Measurements from ENCODE around the gene SMCO4. TPM values are rescaled to one million over a fixed set of nuclear protein-coding genes. Genes with fewer than 3 reads are reported as not detected.
"Not testable (repeated sequence)": the region's sequence is repeated elsewhere in the genome, so short reads cannot be mapped to it uniquely, and the experiment has no call there.

The SMCO4 gene
- polyA plus RNA-seq, 1 donor from 2014 or later: 8.0 TPM

- Mint-ChIP-seq H3K27ac (peak overlapping the region in 1 of 3 donors; percentile 41), H3K4me1 (peaks cover 12 to 15% (median 13%) of the 10 kb centered on the region in 3 donors), H3K27me3 (no peaks in the 10 kb centered on the region), H3K9me3 (no peaks in the 10 kb centered on the region), H3K36me3 (no peaks in the 10 kb centered on the region), H3K4me3 (peak overlapping the region; percentile 85 to 96 (median 90))
Measured at GRCh38 chr11:93541884-93542810, 1.0 kb downstream of the SMCO4 start.

- no peaks in the 10 kb centered on the region for H3K36me3 Mint-ChIP-seq
- H3K27me3 Mint-ChIP-seq: no peaks in the 10 kb centered on the region
- H3K4me1 Mint-ChIP-seq: peaks cover 12 to 20% (median 16%) of the 10 kb centered on the region in 3 donors
- H3K9me3 Mint-ChIP-seq: no peaks in the 10 kb centered on the region
- H3K4me3 Mint-ChIP-seq: peak overlapping the region in 3 of 4 donors; percentile 1 to 85 (median 63)
- no peak overlapping the region for H3K27ac Mint-ChIP-seq
Measured at GRCh38 chr11:93540896-93541553, 2.2 kb downstream of the SMCO4 start.

GRCh38 chr11:93540337-93540736 is 2.9 kb downstream of the SMCO4 start:
- no peaks in the 10 kb centered on the region for H3K27me3 Mint-ChIP-seq
- peak overlapping the region in 1 of 4 donors; percentile 17 for H3K4me3 Mint-ChIP-seq
- H3K9me3 Mint-ChIP-seq: no peaks in the 10 kb centered on the region
- peaks cover 2% of the 10 kb centered on the region for H3K36me3 Mint-ChIP-seq
- H3K4me1 Mint-ChIP-seq: peaks cover 12 to 26% (median 21%) of the 10 kb centered on the region in 3 donors
- no peak overlapping the region for H3K27ac Mint-ChIP-seq

- Mint-ChIP-seq H3K27me3 (no peaks in the 10 kb centered on the region), H3K27ac (no peak overlapping the region), H3K36me3 (peaks cover 2% of the 10 kb centered on the region), H3K9me3 (no peaks in the 10 kb centered on the region), H3K4me1 (peaks cover 6 to 20% (median 19%) of the 10 kb centered on the region in 3 donors), H3K4me3 (no peak overlapping the region)
Measured at GRCh38 chr11:93537767-93538261, 5.4 kb downstream of the SMCO4 start.

- no peak overlapping the region for H3K27ac Mint-ChIP-seq
- H3K9me3 Mint-ChIP-seq: no peaks in the 10 kb centered on the region
- H3K4me1 Mint-ChIP-seq: peaks cover 3 to 17% (median 17%) of the 10 kb centered on the region in 3 donors
- peaks cover 2% of the 10 kb centered on the region for H3K36me3 Mint-ChIP-seq
- H3K4me3 Mint-ChIP-seq: no peak overlapping the region
- no peaks in the 10 kb centered on the region for H3K27me3 Mint-ChIP-seq
Measured at GRCh38 chr11:93537049-93537448, 6.1 kb downstream of the SMCO4 start.

- Mint-ChIP-seq H3K27ac (no peak overlapping the region), H3K9me3 (no peaks in the 10 kb centered on the region), H3K27me3 (no peaks in the 10 kb centered on the region), H3K4me3 (no peak overlapping the region), H3K4me1 (peaks cover 5 to 13% (median 13%) of the 10 kb centered on the region in 3 donors), H3K36me3 (peaks cover 3% of the 10 kb centered on the region)
Measured at GRCh38 chr11:93536101-93536861, 6.9 kb downstream of the SMCO4 start.

- not testable (repeated sequence) for H3K27ac Mint-ChIP-seq, H3K36me3 Mint-ChIP-seq, H3K27me3 Mint-ChIP-seq, H3K9me3 Mint-ChIP-seq
- peak overlapping the region in 1 of 4 donors; percentile 54 for H3K4me3 Mint-ChIP-seq
- H3K4me1 Mint-ChIP-seq: peaks cover 8 to 15% (median 14%) of the 10 kb centered on the region in 3 donors
Measured at GRCh38 chr11:93535578-93535977, 7.6 kb downstream of the SMCO4 start.

GRCh38 chr11:93532806-93533205 is 10.4 kb downstream of the SMCO4 start:
- Mint-ChIP-seq H3K27ac (no peak overlapping the region), H3K27me3 (no peaks in the 10 kb centered on the region), H3K36me3 (peaks cover 4% of the 10 kb centered on the region), H3K4me3 (no peak overlapping the region), H3K9me3 (no peaks in the 10 kb centered on the region), H3K4me1 (peaks cover 8 to 22% (median 17%) of the 10 kb centered on the region in 3 donors)

- Mint-ChIP-seq H3K4me3 (no peak overlapping the region), H3K27ac (no peak overlapping the region), H3K4me1 (peaks cover 8 to 22% (median 17%) of the 10 kb centered on the region in 3 donors), H3K9me3 (no peaks in the 10 kb centered on the region), H3K36me3 (peaks cover 4% of the 10 kb centered on the region), H3K27me3 (no peaks in the 10 kb centered on the region)
Measured at GRCh38 chr11:93532281-93532789, 10.9 kb downstream of the SMCO4 start.

- Mint-ChIP-seq H3K27me3 (no peaks in the 10 kb centered on the region), H3K4me3 (no peak overlapping the region), H3K27ac (no peak overlapping the region), H3K36me3 (peaks cover 3% of the 10 kb centered on the region), H3K4me1 (peaks cover 25 to 34% (median 26%) of the 10 kb centered on the region in 3 donors), H3K9me3 (no peaks in the 10 kb centered on the region)
Measured at GRCh38 chr11:93530468-93530826, 12.7 kb downstream of the SMCO4 start.

- Mint-ChIP-seq H3K36me3 (peaks cover 3% of the 10 kb centered on the region), H3K27me3 (no peaks in the 10 kb centered on the region), H3K9me3 (no peaks in the 10 kb centered on the region), H3K27ac (no peak overlapping the region), H3K4me3 (peak overlapping the region in 1 of 4 donors; percentile 9), H3K4me1 (peaks cover 31 to 37% (median 31%) of the 10 kb centered on the region in 3 donors)
Measured at GRCh38 chr11:93529707-93530467, 13.3 kb downstream of the SMCO4 start.

- Mint-ChIP-seq H3K9me3 (no peaks in the 10 kb centered on the region), H3K4me1 (peaks cover 40 to 46% (median 40%) of the 10 kb centered on the region in 3 donors), H3K27me3 (no peaks in the 10 kb centered on the region), H3K36me3 (peaks cover 3% of the 10 kb centered on the region), H3K27ac (no peak overlapping the region), H3K4me3 (peak overlapping the region in 1 of 4 donors; percentile 29)
Measured at GRCh38 chr11:93528757-93529645, 14.2 kb downstream of the SMCO4 start.

GRCh38 chr11:93528252-93528651 is 14.9 kb downstream of the SMCO4 start:
- peaks cover 46 to 52% (median 47%) of the 10 kb centered on the region in 3 donors for H3K4me1 Mint-ChIP-seq
- no peak overlapping the region for H3K4me3 Mint-ChIP-seq
- no peaks in the 10 kb centered on the region for H3K9me3 Mint-ChIP-seq
- no peak overlapping the region for H3K27ac Mint-ChIP-seq
- H3K27me3 Mint-ChIP-seq: no peaks in the 10 kb centered on the region
- peaks cover 3% of the 10 kb centered on the region for H3K36me3 Mint-ChIP-seq

Measured in IgD-negative memory B cell (primary cell).